Esophagus muscularis mucosa (tissue), 4 donors: ENCODE data around the gene DAO. TPM values are rescaled to one million over a fixed set of nuclear protein-coding genes. Genes with fewer than 3 reads are reported as not detected.
A peak's percentile ranks its signal among the peaks of the same experiment; 100 is the strongest.
"Not testable (repeated sequence)": the region's sequence is repeated elsewhere in the genome, so short reads cannot be mapped to it uniquely, and the experiment has no call there.

Experiments used
- DNase-seq: peaks from one replicate; pipeline ENCODE4 v3.0.0-alpha.2; 2017; ENCODE audit errors: extremely low spot score
- H3K27ac ChIP-seq, 4 donors: fragments of 200-600 bp; sonication (generic); replicated peaks in 1 of 4; 1 replicate in 3 of 4; 2 replicates in 1 of 4; pipeline ENCODE4 v1.5.1; 2016 to 2019; ENCODE audit warnings: mild to moderate bottlenecking in 1 of 4
- H3K27me3 ChIP-seq, 4 donors: fragments of 200-600 bp; sonication (generic); one replicate each; pipeline versions ENCODE4 v1.5.1 to v1.6.0; 2016 to 2019
- H3K36me3 ChIP-seq, 4 donors: fragments of 200-600 bp; sonication (generic); one replicate each; pipeline ENCODE4 v1.5.1; 2016 to 2019
- H3K4me1 ChIP-seq, 4 donors: fragments of 200-600 bp; sonication (generic); one replicate each; pipeline ENCODE4 v1.5.1; 2016 to 2019
- H3K4me3 ChIP-seq, 4 donors: fragments of 200-600 bp; sonication (generic); 1 replicate in 2 of 4; 2 replicates in 2 of 4; pipeline ENCODE4 v1.5.1; 2016 to 2019; ENCODE audit warnings: mild to moderate bottlenecking in 4 of 4, moderate library complexity in 1 of 4
- H3K9me3 ChIP-seq, 4 donors: fragments of 200-600 bp; sonication (generic); 1 replicate in 3 of 4; 2 replicates in 1 of 4; pipeline ENCODE4 v1.5.1; 2016 to 2019
- EP300 ChIP-seq: sonication (generic); formaldehyde crosslinking; IDR thresholded peaks from one replicate; pipeline ENCODE4 v1.6.1; 2017; ENCODE audit warnings: antibody characterized with exemption
- POLR2A ChIP-seq: fragments of 450-650 bp; IDR thresholded peaks from one replicate; pipeline ENCODE4 v1.6.1; 2017; ENCODE audit warnings: antibody characterized with exemption, moderate library complexity, mild to moderate bottlenecking, low read depth
- POLR2AphosphoS5 ChIP-seq, 2 donors: sonication (generic); formaldehyde crosslinking; IDR thresholded peaks; one replicate each; pipeline ENCODE4 v1.6.1; 2017; ENCODE audit warnings: antibody characterized with exemption in 2 of 2
- WGBS: methylation state at CpG from one replicate; pipeline ENCODE4 v1.1.5; 2018; 5-methylcytosine and 5-hydroxymethylcytosine counted together
- intact Hi-C: fragments of 100-400 bp; cut with DNase I; formaldehyde crosslinking; loops from one replicate; pipeline ENCODE4 v1.15.1; 2023
- total RNA-seq, 4 donors: library from RNA; depleted of rRNA; stranded (reverse); fragments of >200 nt; gene quantifications; one replicate each; pipeline versions ENCODE4 v1.1.0 to v1.2.1, GENCODE V29; 2016
- TF ChIP-seq, protein P1 (sequence below), 3 experiments: fragments of 200-600 bp in 2 of 3; fragments of 450-650 bp in 1 of 3; sonication (generic) in 2 of 3; IDR thresholded peaks; one replicate each; pipeline ENCODE4 v1.5.1; 2017 to 2019; ENCODE audit warnings: antibody characterized with exemption in 3 of 3, mild to moderate bottlenecking in 2 of 3, moderate library complexity in 1 of 3

The DAO gene
- total RNA-seq, 4 donors from 2014 or later, result not detected

DNA sequence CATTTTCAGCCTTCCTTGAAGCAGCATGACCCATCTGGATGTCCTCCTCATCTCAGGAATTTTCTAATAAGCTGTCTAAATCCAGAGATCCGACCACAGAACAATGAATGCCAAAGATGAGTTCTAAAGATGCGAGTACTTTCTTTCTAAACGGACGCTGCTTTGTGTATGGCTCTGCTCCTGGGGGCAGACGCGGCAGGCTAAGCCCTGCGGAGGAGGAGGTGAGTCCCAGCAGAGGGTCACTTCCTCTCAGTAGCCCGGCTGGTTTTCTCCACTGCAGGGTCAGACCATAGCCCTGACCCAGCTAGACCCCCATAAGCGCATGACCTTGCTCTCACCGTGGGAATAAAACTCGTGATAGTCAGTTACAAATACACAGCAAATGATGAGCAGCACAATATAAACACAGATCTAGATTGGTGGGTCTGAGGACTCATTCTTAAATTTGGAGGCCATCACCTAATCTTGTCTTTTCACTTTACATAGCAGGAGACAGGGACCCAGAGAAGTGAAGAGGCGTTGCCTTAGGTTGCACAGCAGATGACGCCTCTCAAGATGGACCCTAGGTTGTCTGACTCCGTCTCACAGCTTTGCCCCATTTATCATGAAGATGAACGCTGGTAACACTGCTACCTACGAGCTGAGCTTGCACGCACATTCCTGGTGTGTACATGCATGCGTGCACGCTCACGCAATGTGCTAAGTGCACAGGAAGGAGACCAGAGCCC, 39.1 kb upstream of the DAO start:
- H3K4me1 ChIP-seq, result peaks cover 58 to 82% (median 72%) of the 10 kb centered on the region in 4 donors
- H3K27me3 ChIP-seq, result no peaks in the 10 kb centered on the region
- WGBS, result 66% methylated on average over 20 of the region's 20 CpGs

DNA sequence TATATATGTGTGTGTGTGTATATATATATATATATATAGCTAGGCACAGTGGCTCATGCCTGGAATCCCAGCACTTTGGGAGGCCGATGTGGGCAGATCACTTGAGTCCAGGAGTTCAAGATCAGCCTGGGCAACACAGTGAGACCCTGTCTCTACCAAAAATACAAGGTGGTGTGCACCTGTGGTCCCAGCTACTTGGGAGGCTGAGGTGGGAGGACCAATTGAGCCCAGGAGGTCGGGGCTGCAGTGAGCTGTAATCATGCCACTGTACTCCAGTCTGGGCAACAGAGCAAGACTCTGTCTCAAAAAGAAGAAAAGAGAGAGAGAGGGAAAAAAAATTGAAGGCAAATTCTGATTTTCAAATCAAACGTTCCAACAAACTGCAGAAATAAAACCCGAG, 38.1 kb upstream of the DAO start:
- peaks cover 66 to 84% (median 80%) of the 10 kb centered on the region in 4 donors for H3K4me1 ChIP-seq
- intact Hi-C loops, H3K4me3 ChIP-seq, H3K9me3 ChIP-seq, H3K27me3 ChIP-seq, DNase-seq: not testable (repeated sequence)
- 80% methylated on average over 4 of the region's 4 CpGs for WGBS
- H3K27ac ChIP-seq, result peak overlapping the region in 2 of 4 donors; percentile 11 to 94
- H3K36me3 ChIP-seq, result peaks cover 0 to 25% (median 14%) of the 10 kb centered on the region in 4 donors

More for the DNA sequence above, 39.1 kb upstream of the DAO start:
- Histone ChIP-seq H3K36me3 (peaks cover 0 to 20% (median 7%) of the 10 kb centered on the region in 4 donors), H3K4me3 (no peak overlapping the region), H3K27ac (peak overlapping the region; percentile 84 to 94 (median 88)), H3K9me3 (no peaks in the 10 kb centered on the region)
- DNase-seq, result no peak
- no peak for TF ChIP-seq POLR2A
- no peak for TF ChIP-seq EP300
- no peak for TF ChIP-seq POLR2AphosphoS5 (IDR thresholded peaks at IDR 0.05)
- TF ChIP-seq, protein P1, sequence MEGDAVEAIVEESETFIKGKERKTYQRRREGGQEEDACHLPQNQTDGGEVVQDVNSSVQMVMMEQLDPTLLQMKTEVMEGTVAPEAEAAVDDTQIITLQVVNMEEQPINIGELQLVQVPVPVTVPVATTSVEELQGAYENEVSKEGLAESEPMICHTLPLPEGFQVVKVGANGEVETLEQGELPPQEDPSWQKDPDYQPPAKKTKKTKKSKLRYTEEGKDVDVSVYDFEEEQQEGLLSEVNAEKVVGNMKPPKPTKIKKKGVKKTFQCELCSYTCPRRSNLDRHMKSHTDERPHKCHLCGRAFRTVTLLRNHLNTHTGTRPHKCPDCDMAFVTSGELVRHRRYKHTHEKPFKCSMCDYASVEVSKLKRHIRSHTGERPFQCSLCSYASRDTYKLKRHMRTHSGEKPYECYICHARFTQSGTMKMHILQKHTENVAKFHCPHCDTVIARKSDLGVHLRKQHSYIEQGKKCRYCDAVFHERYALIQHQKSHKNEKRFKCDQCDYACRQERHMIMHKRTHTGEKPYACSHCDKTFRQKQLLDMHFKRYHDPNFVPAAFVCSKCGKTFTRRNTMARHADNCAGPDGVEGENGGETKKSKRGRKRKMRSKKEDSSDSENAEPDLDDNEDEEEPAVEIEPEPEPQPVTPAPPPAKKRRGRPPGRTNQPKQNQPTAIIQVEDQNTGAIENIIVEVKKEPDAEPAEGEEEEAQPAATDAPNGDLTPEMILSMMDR (IDR thresholded peaks at IDR 0.05), result no peak
- intact Hi-C loops, result no loop called here

GRCh38 chr12:108842361-108842760, 37.5 kb upstream of the DAO start:
- no peaks in the 10 kb centered on the region for H3K9me3 ChIP-seq
- no peaks in the 10 kb centered on the region for H3K27me3 ChIP-seq
- H3K27ac ChIP-seq, result peak overlapping the region in 2 of 4 donors; percentile 11 to 94
- WGBS, result 71% methylated on average over 6 of the region's 6 CpGs
- no peak for DNase-seq
- H3K36me3 ChIP-seq, result peaks cover 0 to 30% (median 20%) of the 10 kb centered on the region in 4 donors
- H3K4me3 ChIP-seq, result no peak overlapping the region
- intact Hi-C loops, result no loop called here
- TF ChIP-seq, protein P1 (IDR thresholded peaks at IDR 0.05), result no peak
- no peak for TF ChIP-seq POLR2A
- TF ChIP-seq EP300, result no peak
- TF ChIP-seq POLR2AphosphoS5 (IDR thresholded peaks at IDR 0.05), result no peak
- peaks cover 65 to 84% (median 80%) of the 10 kb centered on the region in 4 donors for H3K4me1 ChIP-seq

DNA sequence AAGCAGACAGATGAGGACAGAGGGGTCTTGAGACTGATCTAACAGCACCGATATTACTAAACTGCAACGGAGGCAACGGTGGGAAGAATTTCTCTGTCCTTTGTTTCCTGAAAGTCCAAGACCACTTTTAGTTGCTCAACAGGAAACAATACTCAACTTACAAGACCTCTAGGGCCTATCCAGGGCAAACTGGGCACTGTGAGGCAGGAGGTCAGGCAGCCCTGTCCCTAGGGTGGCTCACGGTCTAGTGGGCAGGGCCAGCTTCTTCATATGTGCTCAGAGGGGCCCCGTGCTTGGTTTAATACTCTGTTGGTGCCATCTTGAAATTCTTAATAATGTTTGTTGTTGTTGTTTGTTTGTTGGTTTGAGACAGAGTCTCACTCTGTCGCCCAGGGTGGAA, 36.7 kb upstream of the DAO start:
- Histone ChIP-seq H3K27ac (peak overlapping the region in 1 of 4 donors; percentile 10), H3K9me3 (no peaks in the 10 kb centered on the region), H3K4me3 (no peak overlapping the region), H3K4me1 (peaks cover 59 to 84% (median 73%) of the 10 kb centered on the region in 4 donors), H3K36me3 (peaks cover 0 to 39% (median 28%) of the 10 kb centered on the region in 4 donors), H3K27me3 (no peaks in the 10 kb centered on the region)
- TF ChIP-seq EP300 (no peak), POLR2A (no peak), POLR2AphosphoS5 (IDR thresholded peaks at IDR 0.05) (no peak)
- TF ChIP-seq, protein P1 (IDR thresholded peaks at IDR 0.05), result no peak
- DNase-seq, result no peak
- intact Hi-C loops, result no loop called here
- 89% methylated on average over 6 of the region's 6 CpGs for WGBS

DNA sequence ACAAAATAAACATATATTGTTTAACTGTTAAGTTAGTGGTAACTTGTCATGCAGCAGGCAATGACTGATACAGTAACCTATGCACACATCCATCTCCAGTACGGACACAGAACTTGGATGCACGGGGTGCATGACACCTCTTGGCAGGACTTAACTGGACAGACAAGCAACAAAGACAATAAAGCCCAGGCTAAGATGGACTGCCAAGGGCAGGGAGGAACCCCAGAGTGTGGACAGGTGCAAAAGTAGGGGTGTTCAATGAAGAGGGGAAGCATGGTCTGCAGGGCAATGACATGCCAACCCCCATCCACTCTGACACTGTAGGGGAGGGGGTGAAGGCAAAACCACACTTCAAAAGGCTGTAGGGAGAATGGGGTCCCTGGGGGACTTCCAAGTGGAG, 34.2 kb upstream of the DAO start:
- WGBS, result 69% methylated on average over 2 of the region's 2 CpGs
- H3K36me3 ChIP-seq, result peaks cover 0 to 49% (median 40%) of the 10 kb centered on the region in 4 donors
- intact Hi-C loops, result no loop called here
- no peak overlapping the region for H3K4me3 ChIP-seq
- H3K27ac ChIP-seq, result peak overlapping the region in 2 of 4 donors; percentile 34 to 35
- DNase-seq, result no peak
- no peaks in the 10 kb centered on the region for H3K9me3 ChIP-seq
- no peak for TF ChIP-seq POLR2AphosphoS5 (IDR thresholded peaks at IDR 0.05)
- TF ChIP-seq EP300, result no peak
- TF ChIP-seq, protein P1 (IDR thresholded peaks at IDR 0.05), result no peak
- TF ChIP-seq POLR2A, result no peak
- peaks cover 57 to 80% (median 70%) of the 10 kb centered on the region in 4 donors for H3K4me1 ChIP-seq
- no peaks in the 10 kb centered on the region for H3K27me3 ChIP-seq
